ENCODE results near the gene SLC44A5.

GRCh38 chr1:75554870-75555269 is 56.0 kb downstream of the SLC44A5 start:
- TF ChIP-seq EZH2 (IDR thresholded peaks at IDR 0.05) = no peak
- no peak for TF ChIP-seq POLR2AphosphoS5 (IDR thresholded peaks at IDR 0.05; ENCODE audit: borderline replicate concordance, low read depth, low read length)

All from SK-N-MC (cell line).